HG03064 (cell line): ENCODE data around the gene SLC7A6.

Source experiments
- ATAC-seq: cut with Tn5 transposase; IDR thresholded peaks from one replicate; pipeline ENCODE4 v1.9.1; 2021; ENCODE audit warnings: low read depth; ENCODE audit not compliant: unreplicated experiment

The SLC7A6 gene

DNA sequence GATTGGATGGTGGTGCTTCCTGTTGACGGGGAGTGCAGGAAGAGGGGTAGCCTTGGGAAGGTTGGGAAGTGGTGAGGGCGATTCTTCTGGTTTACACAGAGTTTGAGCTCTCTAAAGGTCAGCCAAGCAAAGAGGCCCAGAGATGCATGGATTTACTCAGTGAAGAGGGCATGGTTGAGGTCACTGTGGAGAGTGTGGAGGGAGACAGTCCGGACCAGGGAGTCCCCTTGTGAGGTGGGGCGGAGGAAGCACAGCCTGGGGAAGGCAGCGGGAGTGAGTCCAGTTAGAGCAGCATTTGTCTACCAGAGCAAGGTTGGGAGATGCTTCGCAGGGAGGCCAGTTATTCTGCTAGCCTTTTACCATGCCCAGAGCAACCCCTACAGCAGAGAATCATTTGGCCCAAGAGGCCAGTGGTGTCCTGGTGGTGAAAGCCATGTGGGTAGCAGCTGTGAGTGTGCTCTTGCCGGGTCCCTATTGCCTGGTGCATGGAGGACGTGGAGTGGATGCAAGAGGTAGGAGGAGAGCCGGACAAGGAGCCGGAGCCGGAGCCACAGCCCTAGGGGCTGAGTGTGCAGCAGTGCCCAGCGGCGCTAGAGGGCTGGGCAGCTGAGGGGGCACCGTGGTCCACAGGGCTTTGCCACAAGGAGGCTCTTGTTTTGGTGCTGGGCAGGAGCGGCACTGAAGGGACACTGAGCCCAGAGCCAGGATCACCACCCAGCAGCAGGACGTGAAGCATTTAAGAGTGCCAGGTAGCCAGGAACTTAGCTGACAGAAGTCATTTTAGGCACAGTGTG is 74.2 kb downstream of the SLC7A6 start:
- no peak for ATAC-seq

DNA sequence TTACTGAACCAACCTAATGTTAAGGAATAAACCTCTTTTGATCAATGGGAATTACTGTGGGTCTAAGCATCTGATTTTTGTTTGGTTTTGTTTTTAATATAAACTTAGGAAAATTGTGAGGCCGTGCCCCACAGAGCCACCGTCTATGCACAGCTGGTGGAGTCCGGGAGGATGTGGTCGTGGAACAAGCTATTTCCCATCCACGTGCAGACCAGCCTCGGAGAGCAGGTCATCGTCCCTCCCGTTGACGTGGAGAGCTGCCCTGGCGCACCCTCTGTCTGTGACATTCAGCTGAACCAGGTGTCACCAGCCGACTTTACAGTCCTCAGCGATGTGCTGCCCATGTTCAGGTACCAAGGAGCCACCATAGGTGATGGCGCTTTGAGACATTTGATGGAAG is 74.9 kb downstream of the SLC7A6 start:
- no peak for ATAC-seq

DNA sequence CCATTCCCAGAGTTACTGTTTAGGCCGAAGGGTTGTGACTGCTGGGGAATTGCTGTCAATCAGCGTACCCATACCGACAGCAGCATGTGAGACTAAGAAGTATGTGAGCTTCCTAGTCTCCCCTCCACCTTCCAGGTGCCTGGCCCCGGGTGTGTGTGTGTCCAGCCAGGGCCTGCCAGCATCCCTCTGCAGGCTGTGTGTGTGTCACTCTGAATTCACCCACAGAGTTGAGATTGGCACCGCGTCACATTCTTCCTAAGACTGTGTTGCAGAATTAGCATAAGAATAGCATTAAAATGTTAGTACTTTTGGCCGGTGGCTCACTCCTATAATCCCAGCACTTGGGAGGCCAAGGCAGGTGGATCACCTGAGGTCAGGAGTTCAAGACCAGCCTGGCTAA is 78.3 kb downstream of the SLC7A6 start:
- no peak for ATAC-seq

DNA sequence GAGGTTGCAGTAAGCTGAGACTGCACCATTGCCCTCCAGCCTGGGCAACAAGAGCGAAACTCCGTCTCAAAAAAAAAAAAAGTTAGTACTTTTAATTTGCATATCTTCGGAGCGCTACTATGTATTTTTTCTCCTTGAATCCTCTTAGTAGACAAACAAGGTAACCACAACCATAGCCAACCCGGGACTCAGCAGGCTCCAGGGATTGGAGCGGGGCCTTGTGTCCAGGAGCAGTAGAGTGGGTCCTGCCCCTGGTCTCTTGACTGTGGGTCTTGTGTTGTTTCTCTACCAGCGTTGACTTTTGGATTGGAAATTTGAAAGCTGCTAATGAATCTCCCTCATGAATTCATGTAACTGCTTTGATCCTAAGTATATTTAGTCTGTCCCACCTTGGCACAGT is 78.8 kb downstream of the SLC7A6 start:
- no peak for ATAC-seq

DNA sequence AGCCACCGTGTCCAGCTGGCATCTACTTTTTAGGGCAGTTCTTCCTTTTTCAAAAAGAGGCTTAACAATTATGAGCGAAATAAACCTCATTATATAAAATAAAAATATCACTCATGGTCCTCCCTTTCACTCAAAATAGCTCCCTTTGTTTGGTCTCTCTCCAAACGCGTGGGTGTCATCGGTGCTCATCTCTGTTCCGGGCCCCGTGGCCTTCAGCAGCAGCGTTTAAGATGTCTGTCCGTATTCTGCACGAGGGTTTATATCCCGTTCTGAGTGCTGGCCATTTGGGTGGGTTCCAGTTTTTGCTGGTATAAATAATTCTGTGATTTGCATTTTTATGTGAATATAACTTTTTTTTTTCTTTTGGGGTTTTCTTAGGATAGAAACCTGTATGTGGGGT is 79.9 kb downstream of the SLC7A6 start:
- no peak for ATAC-seq

DNA sequence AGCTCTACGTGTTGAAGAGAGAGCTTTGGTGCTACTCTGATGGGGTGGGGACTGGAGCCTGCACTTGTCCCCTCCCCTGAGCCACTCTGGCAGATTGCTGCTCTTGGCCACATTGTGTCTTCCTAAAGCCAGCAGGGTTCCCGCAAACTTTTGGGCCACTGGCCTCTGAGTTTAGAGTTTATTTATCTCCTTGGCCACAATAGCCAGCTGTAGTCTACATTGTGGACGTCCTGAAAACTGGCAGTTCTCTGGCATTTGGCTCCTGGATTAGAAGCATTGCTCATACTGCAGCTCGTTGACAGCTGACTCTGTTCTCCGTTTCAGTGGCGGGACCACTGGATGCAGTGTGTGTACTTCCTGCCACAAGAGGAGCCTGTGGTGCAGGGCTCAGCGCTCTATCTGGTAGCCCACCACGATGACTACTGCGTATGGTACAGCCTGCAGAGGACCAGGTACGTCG is 81.1 kb downstream of the SLC7A6 start:
- ATAC-seq = no peak

DNA sequence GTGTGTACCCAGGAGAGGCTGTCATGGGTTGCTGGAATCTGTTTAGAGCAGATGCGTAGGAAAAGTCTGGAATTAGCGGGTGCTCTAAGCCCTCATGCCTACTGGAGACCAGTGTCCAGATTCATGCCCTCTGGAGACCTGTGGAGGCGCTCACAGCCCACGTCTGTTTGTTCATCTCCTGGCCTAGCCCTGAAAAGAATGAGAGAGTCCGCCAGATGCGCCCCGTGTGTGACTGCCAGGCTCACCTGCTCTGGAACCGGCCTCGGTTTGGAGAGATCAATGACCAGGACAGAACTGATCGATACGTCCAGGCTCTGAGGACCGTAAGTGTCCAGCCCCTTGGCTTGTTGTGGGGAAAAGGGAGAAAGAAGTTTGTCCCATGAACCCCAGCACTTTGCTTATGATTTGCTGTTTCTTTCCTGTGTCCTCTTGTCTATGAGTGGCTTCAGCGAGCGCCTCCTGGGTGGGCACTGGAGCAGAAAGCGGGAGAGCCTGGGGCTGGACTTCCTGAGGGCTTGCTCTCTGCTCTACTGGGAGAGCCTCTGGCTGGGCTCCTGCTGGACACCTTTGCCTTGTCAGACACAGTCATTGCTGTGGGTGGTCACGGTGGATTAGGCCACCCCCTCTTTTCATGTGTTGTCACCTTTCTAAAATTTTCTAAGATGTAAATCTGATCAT is 81.8 kb downstream of the SLC7A6 start:
- ATAC-seq = no peak

DNA sequence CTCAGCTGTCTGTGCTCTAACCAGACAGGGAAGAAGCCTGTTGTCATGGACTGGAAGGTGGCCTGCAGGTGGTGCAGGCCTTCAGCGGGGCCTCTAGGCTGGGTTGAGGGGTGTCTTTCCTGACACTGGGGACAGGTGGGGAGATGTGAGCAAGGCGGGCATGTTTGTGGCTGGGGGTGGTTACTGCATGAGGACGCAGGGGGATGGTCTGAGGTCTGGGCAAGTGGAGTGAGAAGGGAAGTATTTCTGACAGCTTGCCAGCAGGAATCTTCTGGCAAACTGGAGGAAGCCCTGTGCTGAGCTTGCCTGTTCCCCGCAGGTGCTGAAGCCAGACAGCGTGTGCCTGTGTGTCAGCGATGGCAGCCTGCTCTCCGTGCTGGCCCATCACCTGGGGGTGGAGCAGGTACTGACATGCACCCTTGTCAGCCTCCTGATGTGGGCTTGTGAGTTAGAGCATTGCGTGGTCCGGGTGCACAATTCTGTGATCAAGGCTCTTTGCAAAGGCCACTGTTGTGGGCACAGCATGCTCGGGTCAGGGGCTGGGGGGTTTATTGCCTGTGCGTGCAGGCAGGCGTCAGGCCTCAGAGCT is 82.7 kb downstream of the SLC7A6 start:
- no peak for ATAC-seq

DNA sequence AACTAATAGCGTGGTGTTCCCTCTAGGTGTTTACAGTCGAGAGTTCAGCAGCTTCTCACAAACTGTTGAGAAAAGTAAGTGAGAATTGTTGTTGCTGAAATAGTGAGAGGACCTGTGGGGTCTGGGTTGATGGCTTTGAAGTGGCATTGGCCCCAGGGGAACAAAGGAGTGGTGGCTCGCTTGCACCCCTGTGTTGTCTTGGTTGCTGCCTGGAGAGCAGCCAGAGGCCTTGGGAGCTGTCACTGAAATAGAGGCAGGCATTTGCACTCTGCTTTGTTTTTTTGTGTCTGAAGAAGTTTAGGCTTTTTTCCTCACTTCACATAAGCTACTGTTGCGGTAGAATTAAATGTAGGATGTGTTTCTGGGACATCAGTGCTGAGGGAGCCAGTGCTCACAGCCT is 83.3 kb downstream of the SLC7A6 start:
- no peak for ATAC-seq

DNA sequence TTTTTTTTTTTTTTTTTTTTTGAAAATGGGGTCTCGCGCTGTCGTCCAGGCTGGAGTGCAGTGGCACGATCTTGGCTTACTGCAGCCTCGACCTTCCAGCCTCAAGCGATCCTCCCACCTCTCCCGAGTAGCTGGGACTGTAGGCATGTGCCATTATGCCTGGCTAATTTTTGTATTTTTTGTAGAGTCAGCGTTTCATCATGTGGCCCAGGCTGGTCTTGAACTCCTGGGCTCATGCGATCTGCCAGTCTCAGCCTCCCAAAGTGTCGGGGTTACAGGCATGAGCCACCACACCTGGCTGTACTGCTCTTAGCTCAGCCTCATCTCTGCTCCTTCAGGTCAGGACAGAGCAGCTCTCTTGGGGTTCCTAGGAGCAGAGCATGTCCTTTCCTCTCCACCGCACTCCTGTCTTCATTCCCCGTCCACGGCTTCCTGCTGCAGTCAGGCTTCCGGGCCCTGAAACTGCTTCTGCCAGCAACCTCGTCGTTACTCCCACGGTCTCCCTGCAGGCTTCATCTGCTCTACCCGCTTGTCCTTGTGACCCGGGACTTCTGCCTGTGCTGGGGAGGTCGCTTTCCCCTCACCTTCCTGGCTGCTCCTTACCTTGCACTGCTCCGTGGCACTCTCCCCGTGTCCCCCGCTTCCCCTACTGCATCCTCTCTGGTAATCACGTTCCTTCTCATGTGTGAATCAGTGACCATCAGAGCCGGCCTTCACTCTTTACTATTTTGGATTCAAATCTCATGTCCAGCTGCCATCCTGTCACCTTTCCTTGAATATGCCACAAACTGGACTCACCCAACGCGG is 84.5 kb downstream of the SLC7A6 start:
- no peak for ATAC-seq

DNA sequence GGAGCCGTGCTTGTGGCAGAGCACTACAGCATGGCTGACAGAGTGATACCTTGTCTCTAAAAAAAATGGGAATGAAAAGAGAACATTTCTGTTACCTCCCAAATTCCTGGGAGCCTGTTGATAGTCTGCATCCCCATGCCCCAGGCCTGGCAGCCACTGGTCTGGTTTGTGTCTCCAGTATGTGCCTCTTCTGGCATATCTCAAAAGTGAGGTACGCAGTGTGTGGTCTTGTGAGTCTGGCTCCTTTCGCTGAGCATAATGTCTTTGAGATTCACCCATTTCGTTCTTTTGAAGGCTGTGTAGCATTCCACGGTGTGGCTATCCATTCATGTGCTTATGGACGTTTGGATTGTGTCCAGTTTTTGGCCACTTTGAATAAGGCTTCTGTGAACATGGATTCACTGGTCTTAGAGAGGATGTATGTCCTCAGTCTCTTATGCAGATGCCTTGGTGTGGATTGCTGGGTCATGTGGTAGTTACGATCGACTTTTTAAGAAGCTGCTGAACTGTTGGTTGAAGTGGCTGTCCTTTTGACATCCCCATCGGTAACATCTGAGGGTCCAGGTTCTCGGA is 85.6 kb downstream of the SLC7A6 start:
- no peak for ATAC-seq

DNA sequence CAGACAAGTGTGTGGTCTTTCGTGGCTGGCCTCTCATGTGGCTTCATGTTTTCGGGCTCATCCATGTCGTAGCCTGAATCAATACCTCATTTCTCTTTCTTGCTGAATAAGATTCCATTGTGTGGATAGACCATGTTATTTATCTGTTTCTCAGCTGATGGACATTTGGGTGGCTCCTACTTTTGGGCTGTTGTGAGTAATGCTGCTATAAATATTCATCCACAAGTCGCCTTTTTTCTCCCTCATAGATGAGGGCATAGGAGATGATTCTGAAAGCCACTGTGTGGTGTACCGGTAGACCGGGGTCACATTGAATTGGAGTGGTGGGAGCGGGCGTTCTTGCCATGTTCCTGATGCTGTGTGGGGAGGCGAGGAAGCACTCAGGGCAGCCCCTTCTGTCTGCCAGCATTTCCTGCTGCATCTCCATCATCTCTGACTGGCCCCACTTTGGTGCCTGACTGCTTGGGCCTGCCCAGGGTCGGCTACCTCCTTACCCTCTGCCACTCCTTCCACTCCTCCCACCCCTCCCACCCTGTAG is 86.6 kb downstream of the SLC7A6 start:
- no peak for ATAC-seq
